NCI-H2171 treated with DMSO at 0.1 percent for 48 hours (cell line): ENCODE results near the gene KIF1B.
"Not testable (repeated sequence)": the region's sequence is repeated elsewhere in the genome, so short reads cannot be mapped to it uniquely, and the experiment has no call there.

ENCODE experiments used
- DNase-seq: peaks from one replicate; lab custom pipeline; 2025; lab: John Stamatoyannopoulos, UW

The KIF1B gene

GRCh38 chr1:10386761-10387676 lies 176.6 kb downstream of the KIF1B start:
- peak; percentile 33 for DNase-seq

- peak; percentile 45 for DNase-seq
Measured at GRCh38 chr1:10387677-10388386, 177.5 kb downstream of the KIF1B start.

GRCh38 chr1:10388387-10388715 lies 178.0 kb downstream of the KIF1B start:
- DNase-seq = no peak

GRCh38 chr1:10389271-10389973 lies 179.1 kb downstream of the KIF1B start:
- no peak for DNase-seq

GRCh38 chr1:10396870-10397269 lies 186.5 kb downstream of the KIF1B start:
- DNase-seq = no peak

GRCh38 chr1:10398278-10398733 lies 187.9 kb downstream of the KIF1B start:
- no peak for DNase-seq

- DNase-seq = peak; percentile 95
Measured at GRCh38 chr1:10398734-10399443, 188.5 kb downstream of the KIF1B start, which contains the start of gene PGD. Gene PGD (plus strand): TSS chr1:10399064. CDS start chr1:10399118, 54 bp downstream.

GRCh38 chr1:10399444-10399941 lies 189.1 kb downstream of the KIF1B start:
- no peak for DNase-seq

GRCh38 chr1:10400013-10400412 lies 189.6 kb downstream of the KIF1B start:
- DNase-seq = no peak

- DNase-seq = no peak
Measured at GRCh38 chr1:10401281-10401680, 190.9 kb downstream of the KIF1B start.

- no peak for DNase-seq
Measured at GRCh38 chr1:10402729-10403274, 192.4 kb downstream of the KIF1B start.

GRCh38 chr1:10407201-10407600 lies 196.8 kb downstream of the KIF1B start:
- DNase-seq = no peak

GRCh38 chr1:10415211-10415930 lies 205.0 kb downstream of the KIF1B start:
- no peak for DNase-seq

GRCh38 chr1:10415967-10416366 lies 205.6 kb downstream of the KIF1B start:
- DNase-seq = not testable (repeated sequence)

GRCh38 chr1:10418741-10419140 lies 208.4 kb downstream of the KIF1B start:
- not testable (repeated sequence) for DNase-seq

- no peak for DNase-seq
Measured at GRCh38 chr1:10419351-10419750, 209.0 kb downstream of the KIF1B start.

GRCh38 chr1:10421637-10422036 lies 211.3 kb downstream of the KIF1B start:
- DNase-seq = no peak

- no peak for DNase-seq
Measured at GRCh38 chr1:10424034-10424433, 213.7 kb downstream of the KIF1B start.

GRCh38 chr1:10424651-10425050 lies 214.3 kb downstream of the KIF1B start:
- no peak for DNase-seq

GRCh38 chr1:10425826-10426534 lies 215.6 kb downstream of the KIF1B start:
- not testable (repeated sequence) for DNase-seq
